H1 (cell line): ENCODE measurements around the gene HDAC6. TPM values are rescaled to one million over a fixed set of nuclear protein-coding genes. Genes with fewer than 3 reads are reported as not detected.

ENCODE experiments used
- CTCF ChIA-PET: fragments of 300-600 bp; sonication (Branson Sonifier 250); formaldehyde crosslinking; loops from one replicate; lab custom pipeline; 2021; ENCODE audit not compliant: partially characterized antibody; lab: Charles Lee
- POLR2A ChIA-PET: fragments of 300-600 bp; sonication (Branson Sonifier 250); formaldehyde crosslinking; loops from one replicate; lab custom pipeline; 2021; ENCODE audit warnings: inconsistent platforms; ENCODE audit not compliant: partially characterized antibody; lab: Charles Lee
- DNase-seq, 2 experiments: peaks; one replicate each; pipeline versions ENCODE4 v3.0.0 to v3.0.0-alpha.2; 2010 to 2022; ENCODE audit warnings: low spot score in 2 of 2, low read depth in 1 of 2, mixed read lengths in 1 of 2
- FAIRE-seq: peaks from 2 replicates; lab custom pipeline; 2011; peaks lifted over from hg19 to GRCh38; lab: Jason Lieb, UNC
- H2AFZ ChIP-seq: 2 replicates; pipeline ENCODE4 v1.8.1; 2012; ENCODE audit warnings: low read length, inconsistent platforms
- H2AK5ac ChIP-seq: 2 replicates; pipeline ENCODE4 v1.6.1; 2013; ENCODE audit warnings: low read depth, low read length
- H2BK120ac ChIP-seq: replicated peaks from 2 replicates; pipeline ENCODE3; 2013; ENCODE audit warnings: low read depth, low read length, inconsistent platforms
- H2BK12ac ChIP-seq: 2 replicates; pipeline ENCODE4 v1.6.1; 2013; ENCODE audit warnings: low read depth, low read length
- H2BK15ac ChIP-seq: 2 replicates; pipeline ENCODE4 v1.6.1; 2013; ENCODE audit warnings: low read length
- H2BK20ac ChIP-seq: 2 replicates; pipeline ENCODE4 v1.6.1; 2013; ENCODE audit warnings: low read length
- H2BK5ac ChIP-seq: 2 replicates; pipeline ENCODE4 v1.6.1; 2013; ENCODE audit warnings: low read depth, low read length
- H3K14ac ChIP-seq: 2 replicates; pipeline ENCODE4 v1.6.1; 2013; ENCODE audit warnings: inconsistent platforms; ENCODE audit not compliant: insufficient read length
- H3K18ac ChIP-seq: 2 replicates; pipeline ENCODE4 v1.6.1; 2013; ENCODE audit warnings: low read length; ENCODE audit errors: extremely low read depth
- H3K23ac ChIP-seq: 2 replicates; pipeline ENCODE4 v1.6.1; 2013; ENCODE audit warnings: inconsistent platforms; ENCODE audit not compliant: insufficient read length
- H3K23me2 ChIP-seq: 2 replicates; pipeline ENCODE4 v1.6.1; 2013; ENCODE audit warnings: low read depth, low read length
- H3K27ac ChIP-seq: 2 replicates; pipeline ENCODE4 v1.6.1; 2011; ENCODE audit warnings: low read depth, low read length, inconsistent platforms
- H3K27me3 ChIP-seq, 4 experiments: replicated peaks in 1 of 4; 1 replicate in 1 of 4; 2 replicates in 3 of 4; pipeline versions ENCODE4 v1.6.1 to v1.8.1; 2011 to 2013; ENCODE audit warnings: low read length in 3 of 4, mild to moderate bottlenecking in 3 of 4, inconsistent platforms in 2 of 4, mixed read lengths in 2 of 4, moderate library complexity in 1 of 4; ENCODE audit not compliant: control insufficient read depth in 3 of 4, insufficient read depth in 3 of 4; ENCODE audit errors: extremely low read depth in 1 of 4
- H3K36me3 ChIP-seq, 4 experiments: 2 replicates each; pipeline versions ENCODE4 v1.6.1 to v1.8.1; 2011 to 2013; ENCODE audit warnings: mild to moderate bottlenecking in 4 of 4, low read length in 3 of 4, moderate library complexity in 2 of 4, control low read depth in 1 of 4, inconsistent platforms in 1 of 4; ENCODE audit not compliant: insufficient read depth in 4 of 4, control insufficient read depth in 2 of 4
- H3K4ac ChIP-seq: replicated peaks from 2 replicates; pipeline ENCODE3; 2013; ENCODE audit warnings: low read length, low read depth, mixed read lengths, inconsistent platforms; ENCODE audit not compliant: insufficient read length
- H3K4me1 ChIP-seq, 4 experiments: replicated peaks in 1 of 4; 1 replicate in 1 of 4; 2 replicates in 3 of 4; pipeline versions ENCODE4 v1.6.1 to v1.8.1; 2011 to 2013; ENCODE audit warnings: low read length in 3 of 4, inconsistent platforms in 2 of 4, mixed read lengths in 1 of 4; ENCODE audit not compliant: insufficient read depth in 4 of 4, control insufficient read depth in 3 of 4
- H3K4me2 ChIP-seq, 2 experiments: 2 replicates each; pipeline versions ENCODE4 v1.6.1 to v1.8.1; 2011 to 2013; ENCODE audit warnings: low read depth in 2 of 2, low read length in 2 of 2, control low read depth in 1 of 2, inconsistent platforms in 1 of 2, mild to moderate bottlenecking in 1 of 2; ENCODE audit not compliant: insufficient read depth in 1 of 2
- H3K4me3 ChIP-seq, 4 experiments: fragments of 200-600, 300-600 bp in 1 of 4; sonication (generic), shearing (Covaris generic), sonication (Bioruptor Twin) in 1 of 4; 2 replicates each; pipeline versions ENCODE4 v1.5.1 to v1.8.1; 2011 to 2016; ENCODE audit warnings: low read length in 4 of 4, low read depth in 3 of 4, control low read depth in 2 of 4, inconsistent platforms in 2 of 4, mild to moderate bottlenecking in 2 of 4, mixed read lengths in 1 of 4, moderate library complexity in 1 of 4; ENCODE audit not compliant: insufficient read depth in 2 of 4; ENCODE audit errors: extremely low read depth in 1 of 4
- H3K56ac ChIP-seq: replicated peaks from 2 replicates; pipeline ENCODE3; 2013; ENCODE audit warnings: low read depth, mild to moderate bottlenecking, mixed read lengths, low read length, inconsistent platforms; ENCODE audit not compliant: insufficient read length
- H3K79me1 ChIP-seq: 2 replicates; pipeline ENCODE4 v1.6.1; 2013; ENCODE audit warnings: low read depth, low read length, control low read depth
- H3K79me2 ChIP-seq, 2 experiments: 2 replicates each; pipeline versions ENCODE4 v1.6.1 to v1.8.1; 2012 to 2013; ENCODE audit warnings: low read length in 2 of 2, mild to moderate bottlenecking in 2 of 2, inconsistent platforms in 1 of 2; ENCODE audit not compliant: insufficient read depth in 2 of 2, control insufficient read depth in 1 of 2
- H3K9ac ChIP-seq, 4 experiments: replicated peaks in 1 of 4; 1 replicate in 1 of 4; 2 replicates in 3 of 4; pipeline versions ENCODE4 v1.6.1 to v1.8.1; 2011 to 2013; ENCODE audit warnings: low read depth in 3 of 4, low read length in 3 of 4, control low read depth in 2 of 4, mild to moderate bottlenecking in 2 of 4, moderate library complexity in 2 of 4, inconsistent platforms in 1 of 4; ENCODE audit errors: extremely low read depth in 1 of 4
- H3K9me3 ChIP-seq, 2 experiments: 2 replicates each; pipeline versions ENCODE4 v1.6.1 to v1.8.1; 2012 to 2013; ENCODE audit warnings: mild to moderate bottlenecking in 2 of 2, moderate library complexity in 2 of 2, control low read depth in 1 of 2, inconsistent platforms in 1 of 2, low read depth in 1 of 2, low read length in 1 of 2, mixed read lengths in 1 of 2; ENCODE audit not compliant: insufficient read depth in 2 of 2
- H4K20me1 ChIP-seq, 2 experiments: replicated peaks in 1 of 2; 2 replicates each; pipeline versions ENCODE3 to v1.8.1; 2011 to 2013; ENCODE audit warnings: inconsistent platforms in 2 of 2, low read length in 2 of 2, mild to moderate bottlenecking in 1 of 2; ENCODE audit not compliant: insufficient read depth in 2 of 2, control insufficient read depth in 1 of 2
- H4K5ac ChIP-seq: 2 replicates; pipeline ENCODE4 v1.6.1; 2013; ENCODE audit warnings: low read length, low read depth, mixed read lengths, inconsistent platforms; ENCODE audit not compliant: insufficient read length
- H4K8ac ChIP-seq: 2 replicates; pipeline ENCODE4 v1.8.0; 2013; ENCODE audit warnings: mild to moderate bottlenecking, moderate library complexity, low read length, inconsistent platforms; ENCODE audit not compliant: insufficient read depth; ENCODE audit errors: extremely low read depth
- H4K91ac ChIP-seq: replicated peaks from 2 replicates; pipeline ENCODE3; 2013; ENCODE audit warnings: low read length, mixed read lengths, inconsistent platforms; ENCODE audit not compliant: insufficient read length
- CREB1 ChIP-seq: IDR thresholded peaks from 2 replicates; pipeline ENCODE4 v1.6.1; 2012; ENCODE audit warnings: inconsistent platforms
- EGR1 ChIP-seq: IDR thresholded peaks from 2 replicates; pipeline ENCODE4 v1.6.1; 2011; ENCODE audit warnings: low read depth, low read length, borderline replicate concordance
- JUN ChIP-seq: IDR thresholded peaks from 2 replicates; pipeline ENCODE4 v1.6.1; 2011; ENCODE audit warnings: low read depth, mild to moderate bottlenecking, improper control_type of control experiment, low read length
- KDM5A ChIP-seq: fragments of 200-600 bp; IDR thresholded peaks from 2 replicates; pipeline ENCODE4 v1.7.1; 2012; ENCODE audit warnings: mild to moderate bottlenecking, low read length, inconsistent platforms, mixed read lengths
- MAFK ChIP-seq: IDR thresholded peaks from 2 replicates; pipeline ENCODE4 v1.6.1; 2012; ENCODE audit warnings: low read depth, mild to moderate bottlenecking, improper control_type of control experiment, low read length
- RFX5 ChIP-seq: IDR thresholded peaks from 2 replicates; pipeline ENCODE4 v1.6.1; 2011; ENCODE audit warnings: low read depth, low read length, improper control_type of control experiment, borderline replicate concordance
- RXRA ChIP-seq: IDR thresholded peaks from 2 replicates; pipeline ENCODE4 v1.6.1; 2011; ENCODE audit warnings: low read depth, mild to moderate bottlenecking, low read length, moderate library complexity; ENCODE audit not compliant: insufficient read depth
- SAP30 ChIP-seq: fragments of 300-600 bp; sonication (generic); IDR thresholded peaks from 2 replicates; pipeline ENCODE4 v1.7.1; 2012; ENCODE audit warnings: low read length, moderate library complexity, mild to moderate bottlenecking, inconsistent platforms; ENCODE audit not compliant: insufficient read depth, insufficient replicate concordance
- SIRT6 ChIP-seq: IDR thresholded peaks from one replicate; pipeline ENCODE4 v1.7.1; 2012; ENCODE audit warnings: low read length, inconsistent platforms
- TAF1 ChIP-seq: IDR thresholded peaks from 2 replicates; pipeline ENCODE4 v1.6.1; 2011; ENCODE audit warnings: mild to moderate bottlenecking, low read depth, low read length
- WGBS, 2 experiments: shearing (Covaris generic) in 1 of 2; methylation state at CpG; one replicate each; pipeline versions ENCODE4 v1.1.6 to v1.1.7; 2013 to 2015; ENCODE audit warnings: low lambda C conversion rate in 2 of 2, mixed read lengths in 2 of 2, inconsistent platforms in 1 of 2, low coverage in 1 of 2, missing lambda C conversion rate in 1 of 2; ENCODE audit not compliant: insufficient replicate concordance in 2 of 2, insufficient coverage in 1 of 2, insufficient read length in 1 of 2; ENCODE audit errors: extremely low coverage in 1 of 2, missing lambda C conversion rate in 1 of 2; 5-methylcytosine and 5-hydroxymethylcytosine counted together
- polyA plus RNA-seq, 7 experiments: library from polyadenylated mRNA; depleted of rRNA in 3 of 7; stranded (reverse) in 5 of 7; unstranded in 2 of 7; fragments of >200 nt in 5 of 7; fragments of 200-250 nt in 2 of 7; gene quantifications; 1 replicate in 5 of 7; 2 replicates in 1 of 7; 4 replicates in 1 of 7; pipeline versions ENCODE4 v1.2.1 to v1.2.3, GENCODE V29; 2011 to 2013; ENCODE audit warnings: missing spikeins in 2 of 7, mixed read lengths in 2 of 7
- total RNA-seq: library from RNA; stranded (reverse); fragmentation: NEBNext Ultra II Directional; extraction: Animal tissue kit (Norgen Biotek cat#: 25700); gene quantifications from 2 replicates; pipeline ENCODE4 v1.2.1, GENCODE V29; 2021
- TF ChIP-seq, protein P1 (sequence below): IDR thresholded peaks from 2 replicates; pipeline ENCODE4 v1.6.1; 2011; ENCODE audit warnings: low read depth, mild to moderate bottlenecking, low read length; ENCODE audit not compliant: insufficient read depth
- TF ChIP-seq, protein P2 (sequence below), 3 experiments: IDR thresholded peaks; 1 replicate in 2 of 3; 2 replicates in 1 of 3; pipeline versions ENCODE4 v1.5.1 to v1.6.1; 2011; ENCODE audit warnings: low read length in 3 of 3, mild to moderate bottlenecking in 3 of 3, inconsistent platforms in 2 of 3, low read depth in 1 of 3, moderate library complexity in 1 of 3; ENCODE audit not compliant: insufficient read depth in 1 of 3; ENCODE audit errors: control extremely low read depth in 1 of 3

The HDAC6 gene
- total and polyA plus RNA-seq, 2 of the 8 experiments (the other 6 are each of a cell fraction or from before 2014, with no cell fraction given): 34.0 to 51.8 TPM

DNA sequence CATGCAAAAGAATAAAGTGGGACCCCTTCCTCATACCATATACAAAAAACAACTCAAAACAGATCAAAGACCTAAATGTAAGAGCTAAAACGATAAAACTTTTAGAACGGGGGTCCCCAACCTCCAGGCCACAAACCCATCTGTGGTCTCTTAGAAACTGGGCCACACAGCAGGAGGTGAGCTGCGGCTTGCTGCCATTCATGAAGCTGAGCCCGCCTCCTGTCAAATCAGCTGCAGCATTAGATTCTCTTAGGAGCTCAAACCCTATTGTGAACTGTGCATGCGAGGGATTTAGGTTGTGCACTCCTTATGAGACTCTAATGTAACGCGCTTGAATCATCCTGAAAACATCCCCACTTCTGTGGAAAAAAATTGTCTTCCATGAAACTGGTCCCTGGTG, 22.5 kb upstream of the HDAC6 start:
- Histone ChIP-seq H3K23me2 (no peaks in the 10 kb centered on the region), H3K36me3 (no peaks in the 10 kb centered on the region), H3K14ac (no peak overlapping the region), H3K23ac (no peak overlapping the region), H3K27me3 (no peaks in the 10 kb centered on the region), H3K4ac (no peak overlapping the region), H3K79me2 (no peaks in the 10 kb centered on the region), H3K27ac (no peak overlapping the region), H2AK5ac (no peak overlapping the region), H3K79me1 (no peaks in the 10 kb centered on the region), H2BK20ac (no peak overlapping the region), H2BK15ac (no peak overlapping the region), H3K4me1 (no peaks in the 10 kb centered on the region), H4K20me1 (no peaks in the 10 kb centered on the region), H2BK5ac (no peak overlapping the region), H3K9ac (no peak overlapping the region), H3K56ac (no peak overlapping the region), H2BK120ac (no peak overlapping the region), H3K9me3 (no peaks in the 10 kb centered on the region), H4K5ac (no peak overlapping the region), H2BK12ac (no peak overlapping the region), H4K91ac (no peak overlapping the region), H3K18ac (no peak overlapping the region), H3K4me2 (no peak overlapping the region), H2AFZ (no peak overlapping the region), H4K8ac (no peak overlapping the region), H3K4me3 (no peak overlapping the region)
- no peak for DNase-seq
- CTCF ChIA-PET: interaction anchor here (1.1 to 1.2 kb wide), 2 partner anchors 88 to 131 kb away, joined by 3 read pairs; no protein-coding TSS in a partner anchor
- FAIRE-seq: no peak
- 90% methylated on average over 7 of the region's 7 CpGs; no CpG with 5 or more reads in 1 of the 2 experiments for WGBS, 2 experiments
- POLR2A ChIA-PET: no interaction called here
- TF ChIP-seq MAFK: no peak
- no peak for TF ChIP-seq KDM5A
- no peak for TF ChIP-seq RXRA
- no peak for TF ChIP-seq CREB1
- no peak for TF ChIP-seq SIRT6
- TF ChIP-seq JUN: no peak
- no peak for TF ChIP-seq EGR1
- no peak for TF ChIP-seq TAF1
- no peak for TF ChIP-seq RFX5
- TF ChIP-seq, protein P1, sequence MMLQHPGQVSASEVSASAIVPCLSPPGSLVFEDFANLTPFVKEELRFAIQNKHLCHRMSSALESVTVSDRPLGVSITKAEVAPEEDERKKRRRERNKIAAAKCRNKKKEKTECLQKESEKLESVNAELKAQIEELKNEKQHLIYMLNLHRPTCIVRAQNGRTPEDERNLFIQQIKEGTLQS: no peak
- no peak for TF ChIP-seq SAP30
- TF ChIP-seq, protein P2, sequence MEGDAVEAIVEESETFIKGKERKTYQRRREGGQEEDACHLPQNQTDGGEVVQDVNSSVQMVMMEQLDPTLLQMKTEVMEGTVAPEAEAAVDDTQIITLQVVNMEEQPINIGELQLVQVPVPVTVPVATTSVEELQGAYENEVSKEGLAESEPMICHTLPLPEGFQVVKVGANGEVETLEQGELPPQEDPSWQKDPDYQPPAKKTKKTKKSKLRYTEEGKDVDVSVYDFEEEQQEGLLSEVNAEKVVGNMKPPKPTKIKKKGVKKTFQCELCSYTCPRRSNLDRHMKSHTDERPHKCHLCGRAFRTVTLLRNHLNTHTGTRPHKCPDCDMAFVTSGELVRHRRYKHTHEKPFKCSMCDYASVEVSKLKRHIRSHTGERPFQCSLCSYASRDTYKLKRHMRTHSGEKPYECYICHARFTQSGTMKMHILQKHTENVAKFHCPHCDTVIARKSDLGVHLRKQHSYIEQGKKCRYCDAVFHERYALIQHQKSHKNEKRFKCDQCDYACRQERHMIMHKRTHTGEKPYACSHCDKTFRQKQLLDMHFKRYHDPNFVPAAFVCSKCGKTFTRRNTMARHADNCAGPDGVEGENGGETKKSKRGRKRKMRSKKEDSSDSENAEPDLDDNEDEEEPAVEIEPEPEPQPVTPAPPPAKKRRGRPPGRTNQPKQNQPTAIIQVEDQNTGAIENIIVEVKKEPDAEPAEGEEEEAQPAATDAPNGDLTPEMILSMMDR (IDR thresholded peaks at IDR 0.05; ENCODE audit: control extremely low read depth in 1 of 3, insufficient read depth in 1 of 3, low read depth in 1 of 3, low read length in 3 of 3): no peak
